Subcutaneous adipose tissue (tissue), 4 donors: ENCODE data around the gene ETNK1. TPM values are rescaled to one million over a fixed set of nuclear protein-coding genes. Genes with fewer than 3 reads are reported as not detected.

Source experiments
- CTCF ChIP-seq: fragments of 450-650 bp; IDR thresholded peaks from one replicate; pipeline ENCODE4 v1.5.1; 2016; ENCODE audit warnings: low read depth, mild to moderate bottlenecking, control low read depth, antibody characterized with exemption, moderate library complexity
- small RNA-seq: library from RNA; depleted of rRNA; stranded (forward); fragments of <200 nt; gene quantifications from one replicate; pipeline ENCODE3, GENCODE V24; 2016
- total RNA-seq, 4 donors: library from RNA; depleted of rRNA; stranded (reverse); fragments of >200 nt; gene quantifications; one replicate each; pipeline ENCODE4 v1.1.0, GENCODE V29; 2016

Gene ETNK1
- total RNA-seq, 4 donors from 2014 or later, result 31.6 to 80.6 (median 38.6) TPM

DNA sequence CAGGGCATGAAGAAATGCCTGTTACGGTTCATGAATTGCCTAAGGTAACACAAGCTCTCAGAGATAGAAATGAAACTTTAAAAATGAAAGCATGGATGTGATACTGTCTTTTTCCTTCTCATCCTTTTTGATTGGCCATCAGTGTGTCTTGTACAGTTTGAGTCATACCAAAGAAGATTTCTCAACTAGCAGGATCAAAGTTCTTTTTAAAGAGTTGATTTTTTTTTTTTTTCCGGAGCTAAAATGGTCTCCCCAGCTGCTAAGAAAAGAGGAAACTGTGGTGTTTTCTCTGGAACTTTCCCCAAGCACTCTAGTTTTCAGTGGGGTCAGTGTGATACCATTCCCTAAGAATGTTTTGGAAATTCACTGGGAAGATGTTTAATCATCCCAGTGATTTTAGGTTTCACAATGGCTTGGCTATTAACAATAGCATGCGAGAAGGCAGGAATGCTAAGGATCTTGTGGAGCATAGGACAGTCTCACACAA lies 105.0 kb downstream of the ETNK1 start:
- no peak for TF ChIP-seq CTCF

DNA sequence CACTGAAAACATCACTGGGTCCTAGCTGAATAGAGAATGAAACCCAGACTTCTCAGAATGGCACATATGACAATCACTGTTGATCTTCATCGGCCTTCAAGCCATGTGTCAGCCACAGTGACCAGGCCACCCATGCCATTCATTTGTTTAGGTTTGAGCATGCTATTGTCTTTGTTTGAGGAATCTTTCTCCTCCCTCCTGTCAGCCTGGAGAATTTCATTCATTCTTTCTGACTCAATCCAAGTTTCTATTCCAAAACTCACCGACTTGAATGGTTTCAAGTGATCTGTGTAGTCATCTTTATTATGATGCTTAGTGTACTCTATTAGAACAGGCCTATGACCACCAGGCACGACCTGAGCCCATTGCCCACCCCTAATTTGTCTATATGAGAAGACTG lies 106.3 kb downstream of the ETNK1 start:
- TF ChIP-seq CTCF, result no peak

DNA sequence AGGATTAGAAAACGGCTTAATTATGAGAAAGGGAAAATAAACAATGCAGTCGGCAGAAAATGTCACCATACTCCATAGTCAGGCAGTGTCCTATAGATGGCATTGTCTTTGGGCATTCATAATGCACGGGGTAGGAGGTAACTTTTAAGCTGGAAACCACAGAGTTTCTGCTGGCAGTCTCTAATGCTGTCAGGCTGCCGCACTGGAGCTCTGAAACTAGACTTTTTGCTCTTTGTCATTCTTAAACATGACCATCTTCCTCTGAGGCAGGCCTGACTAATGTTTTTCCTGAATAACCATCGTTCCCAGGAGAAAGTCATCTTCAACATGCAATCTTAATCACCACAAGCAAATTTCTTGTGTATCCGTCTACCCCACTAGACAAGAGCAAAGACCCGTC lies 108.8 kb downstream of the ETNK1 start:
- TF ChIP-seq CTCF, result no peak

GRCh38 chr12:22738945-22739344 lies 114.0 kb downstream of the ETNK1 start:
- no peak for TF ChIP-seq CTCF

Small RNAs within 50 kb of the gene (small RNA-seq; reads per million reads assigned to genes)
- gene RPS27P22, result not detected

Other genes starting within 250 kb of the ETNK1 start
- 10 to 100 TPM; 41.8 to 73.4 (median 55.5) TPM for gene C2CD5, start 80.6 kb upstream of the ETNK1 start, total RNA-seq